PFSK-1 (cell line): ENCODE results near the gene WNT7B.

Experiments used
- FOXP2 ChIP-seq: optimal IDR thresholded peaks from 2 replicates; pipeline ENCODE3; 2011; ENCODE audit warnings: borderline replicate concordance, control low read depth, inconsistent platforms; ENCODE audit not compliant: insufficient read depth; ENCODE audit errors: extremely low read length, extremely low read depth
- POLR2AphosphoS5 ChIP-seq: IDR thresholded peaks from 2 replicates; pipeline ENCODE4 v1.6.1; 2012; ENCODE audit warnings: low read depth, mild to moderate bottlenecking, control low read depth, low read length, moderate library complexity
- REST ChIP-seq, 2 experiments: IDR thresholded peaks; 2 replicates each; pipeline versions ENCODE4 v1.6.1 to v1.8.0; 2011 to 2012; ENCODE audit warnings: low read depth in 2 of 2, low read length in 2 of 2, control low read depth in 1 of 2, inconsistent platforms in 1 of 2, mild to moderate bottlenecking in 1 of 2, moderate library complexity in 1 of 2; ENCODE audit not compliant: insufficient read depth in 1 of 2
- SIN3A ChIP-seq: IDR thresholded peaks from 2 replicates; pipeline ENCODE4 v1.6.1; 2012; ENCODE audit warnings: mild to moderate bottlenecking, low read length, moderate library complexity, borderline replicate concordance; ENCODE audit not compliant: insufficient read depth
- TAF1 ChIP-seq: IDR thresholded peaks from 2 replicates; pipeline ENCODE4 v1.6.1; 2012; ENCODE audit warnings: low read length, control low read depth, borderline replicate concordance; ENCODE audit not compliant: insufficient read depth

Gene WNT7B

GRCh38 chr22:45937960-45938359 is 39.0 kb downstream of the WNT7B start:
- TF ChIP-seq POLR2AphosphoS5 (no peak), SIN3A (no peak), FOXP2 (no peak), REST (IDR thresholded peaks at IDR 0.05; ENCODE audit: insufficient read depth in 1 of 2, low read depth in 2 of 2, low read length in 2 of 2) (no peak), TAF1 (no peak)

- TF ChIP-seq REST (IDR thresholded peaks at IDR 0.05; ENCODE audit: insufficient read depth in 1 of 2, low read depth in 2 of 2, low read length in 2 of 2): no peak
- TF ChIP-seq POLR2AphosphoS5: no peak
- TF ChIP-seq FOXP2: no peak
- no peak for TF ChIP-seq TAF1
- no peak for TF ChIP-seq SIN3A
Measured at GRCh38 chr22:45935573-45935972, 41.4 kb downstream of the WNT7B start.

GRCh38 chr22:45934659-45935341 is 42.2 kb downstream of the WNT7B start:
- no peak for TF ChIP-seq SIN3A
- no peak for TF ChIP-seq REST (IDR thresholded peaks at IDR 0.05; ENCODE audit: insufficient read depth in 1 of 2, low read depth in 2 of 2, low read length in 2 of 2)

GRCh38 chr22:45934168-45934564 is 42.8 kb downstream of the WNT7B start:
- no peak for TF ChIP-seq TAF1
- no peak for TF ChIP-seq FOXP2
- no peak for TF ChIP-seq REST (IDR thresholded peaks at IDR 0.05; ENCODE audit: insufficient read depth in 1 of 2, low read depth in 2 of 2, low read length in 2 of 2)
- TF ChIP-seq POLR2AphosphoS5: no peak
- TF ChIP-seq SIN3A: no peak
